Fibroblast of villous mesenchyme (primary cell): ENCODE data around the gene TIE1. TPM values are rescaled to one million over a fixed set of nuclear protein-coding genes. Genes with fewer than 3 reads are reported as not detected.
"Not testable (repeated sequence)": the region's sequence is repeated elsewhere in the genome, so short reads cannot be mapped to it uniquely, and the experiment has no call there.

Source experiments
- DNase-seq: peaks from one replicate; pipeline ENCODE4 v3.0.0-alpha.2; 2010; ENCODE audit warnings: low read depth
- H3K4me3 ChIP-seq: 2 replicates; pipeline ENCODE4 v1.5.1; 2011; ENCODE audit warnings: low read depth, mild to moderate bottlenecking, low read length
- total RNA-seq: library from RNA; depleted of rRNA; stranded (reverse); fragments of >200 nt; gene quantifications from 2 replicates; pipeline ENCODE4 v1.2.3, GENCODE V29; 2012
- TF ChIP-seq, protein P1 (sequence below): IDR thresholded peaks from 2 replicates; pipeline ENCODE4 v1.5.1; 2012; ENCODE audit warnings: low read depth, mild to moderate bottlenecking, low read length; ENCODE audit not compliant: insufficient read depth

Gene TIE1
- total RNA-seq, 1 donor: under 0.01 TPM

DNA sequence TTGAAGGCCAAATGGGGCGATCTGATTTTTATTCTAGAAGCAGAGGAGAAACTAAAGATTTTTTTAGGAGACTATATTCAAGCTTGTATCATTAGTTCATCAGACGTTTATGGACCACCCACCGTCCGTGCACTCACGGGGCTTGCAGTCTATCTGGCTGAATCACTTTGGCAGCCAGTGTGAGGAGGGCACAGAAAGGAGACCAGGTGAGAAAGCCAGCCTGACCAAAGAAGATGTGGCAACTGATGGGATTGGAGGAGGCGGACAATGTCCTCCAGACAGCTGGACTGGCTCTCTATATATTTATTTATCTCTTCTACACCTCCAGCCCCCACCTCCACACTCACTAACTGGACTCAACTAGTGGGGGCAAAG is 67.9 kb downstream of the TIE1 start:
- H3K4me3 ChIP-seq: peak overlapping the region; percentile 59
- no peak for DNase-seq
- TF ChIP-seq, protein P1, sequence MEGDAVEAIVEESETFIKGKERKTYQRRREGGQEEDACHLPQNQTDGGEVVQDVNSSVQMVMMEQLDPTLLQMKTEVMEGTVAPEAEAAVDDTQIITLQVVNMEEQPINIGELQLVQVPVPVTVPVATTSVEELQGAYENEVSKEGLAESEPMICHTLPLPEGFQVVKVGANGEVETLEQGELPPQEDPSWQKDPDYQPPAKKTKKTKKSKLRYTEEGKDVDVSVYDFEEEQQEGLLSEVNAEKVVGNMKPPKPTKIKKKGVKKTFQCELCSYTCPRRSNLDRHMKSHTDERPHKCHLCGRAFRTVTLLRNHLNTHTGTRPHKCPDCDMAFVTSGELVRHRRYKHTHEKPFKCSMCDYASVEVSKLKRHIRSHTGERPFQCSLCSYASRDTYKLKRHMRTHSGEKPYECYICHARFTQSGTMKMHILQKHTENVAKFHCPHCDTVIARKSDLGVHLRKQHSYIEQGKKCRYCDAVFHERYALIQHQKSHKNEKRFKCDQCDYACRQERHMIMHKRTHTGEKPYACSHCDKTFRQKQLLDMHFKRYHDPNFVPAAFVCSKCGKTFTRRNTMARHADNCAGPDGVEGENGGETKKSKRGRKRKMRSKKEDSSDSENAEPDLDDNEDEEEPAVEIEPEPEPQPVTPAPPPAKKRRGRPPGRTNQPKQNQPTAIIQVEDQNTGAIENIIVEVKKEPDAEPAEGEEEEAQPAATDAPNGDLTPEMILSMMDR: no peak

DNA sequence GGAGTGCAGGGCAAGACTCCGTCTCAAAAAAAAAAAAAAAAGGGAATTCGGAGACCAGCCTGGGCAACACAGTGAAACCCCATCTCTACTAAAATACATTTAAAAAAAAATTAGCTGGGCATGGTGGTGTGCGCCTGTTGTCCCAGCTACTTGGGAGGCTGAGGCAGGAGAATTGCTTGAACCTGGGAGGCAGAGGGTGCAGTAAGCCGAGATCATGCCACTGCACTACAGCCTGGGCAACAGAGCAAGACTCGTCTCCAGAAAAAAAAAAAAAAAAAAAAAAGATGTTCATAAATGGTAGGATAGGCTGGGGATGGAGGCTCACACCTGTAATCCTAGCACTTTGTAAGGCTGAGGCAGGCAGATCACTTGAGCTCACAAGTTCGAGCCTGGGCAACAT is 69.0 kb downstream of the TIE1 start:
- H3K4me3 ChIP-seq, DNase-seq: not testable (repeated sequence)

DNA sequence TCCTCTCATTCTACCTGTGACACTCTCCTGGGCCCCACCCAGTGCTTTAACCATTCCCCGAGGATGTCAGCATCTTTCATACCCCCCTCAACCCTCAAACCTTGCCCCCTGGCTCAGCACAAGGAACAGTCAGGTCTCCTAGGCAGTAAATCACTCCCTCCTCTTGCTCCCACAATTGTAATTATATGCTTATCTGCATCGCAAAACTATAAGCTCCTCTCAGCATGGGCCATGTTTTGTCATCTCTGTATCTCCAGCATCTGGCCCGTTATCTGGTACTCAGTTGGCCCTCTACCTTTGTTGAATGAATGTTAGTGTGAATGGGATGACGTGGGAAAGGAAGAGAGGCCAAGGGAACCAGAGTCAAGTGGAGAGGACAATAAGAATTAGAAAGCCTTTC is 69.8 kb downstream of the TIE1 start:
- TF ChIP-seq, protein P1: no peak
- no peak for DNase-seq
- no peak overlapping the region for H3K4me3 ChIP-seq

DNA sequence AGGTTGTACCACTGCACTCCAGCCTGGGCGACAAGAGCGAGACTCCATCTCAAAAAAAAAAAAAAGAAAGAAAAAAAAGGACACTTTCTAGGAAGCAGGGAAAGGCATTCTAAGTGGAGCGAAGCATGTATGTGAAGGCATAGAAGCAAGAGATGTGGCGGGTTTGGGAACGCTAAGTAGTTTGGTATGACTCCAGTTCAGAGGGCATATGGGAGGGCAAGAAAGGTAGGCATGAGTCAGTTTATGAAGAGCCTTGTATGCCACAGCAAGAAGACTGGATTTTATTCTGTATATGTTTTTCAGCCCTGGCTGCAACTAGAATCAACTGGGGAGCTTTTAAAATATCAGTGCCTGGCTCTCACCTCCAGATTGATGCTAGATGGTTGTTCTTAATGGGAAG is 71.4 kb downstream of the TIE1 start:
- DNase-seq: no peak
- no peak overlapping the region for H3K4me3 ChIP-seq
- TF ChIP-seq, protein P1: no peak

Other genes with a start within 250 kb of the TIE1 start
- 87.9 and 91.5 TPM in 2 replicates for gene EBNA1BP2, start 128.7 kb upstream of the TIE1 start, total RNA-seq
- under 0.01 TPM in 2 replicates for gene CFAP57, start 128.7 kb upstream of the TIE1 start, total RNA-seq
- under 0.01 TPM in 1 of 2 replicates, not detected in the other for gene TMEM125, start 31.0 kb upstream of the TIE1 start, total RNA-seq
- gene C1orf210, start 15.4 kb upstream of the TIE1 start, total RNA-seq: not detected in 2 replicates
- gene MPL, start 36.8 kb downstream of the TIE1 start, total RNA-seq: not detected in 2 replicates
- 34.8 and 51.8 TPM in 2 replicates for gene CDC20, start 58.0 kb downstream of the TIE1 start, total RNA-seq
- gene ELOVL1, start 67.0 kb downstream of the TIE1 start, total RNA-seq: 43.2 and 51.0 TPM in 2 replicates
- 69.3 and 79.5 TPM in 2 replicates for gene MED8, start 88.8 kb downstream of the TIE1 start, total RNA-seq
- gene SZT2, start 88.9 kb downstream of the TIE1 start, total RNA-seq: 35.4 and 38.7 TPM in 2 replicates
- 43.6 and 131 TPM in 2 replicates for gene HYI, start 152.9 kb downstream of the TIE1 start, total RNA-seq
- 42.7 and 53.8 TPM in 2 replicates for gene PTPRF, start 229.9 kb downstream of the TIE1 start, total RNA-seq